IPS-NIHi11 (cell line): ENCODE measurements around the gene DEFB124.
"Not testable (repeated sequence)": the region's sequence is repeated elsewhere in the genome, so short reads cannot be mapped to it uniquely, and the experiment has no call there.

Experiments used
- DNase-seq: peaks from one replicate; pipeline ENCODE4 v3.0.0; 2012; ENCODE audit warnings: mixed read lengths, low spot score

DEFB124 gene, protein sequence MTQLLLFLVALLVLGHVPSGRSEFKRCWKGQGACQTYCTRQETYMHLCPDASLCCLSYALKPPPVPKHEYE

DNA sequence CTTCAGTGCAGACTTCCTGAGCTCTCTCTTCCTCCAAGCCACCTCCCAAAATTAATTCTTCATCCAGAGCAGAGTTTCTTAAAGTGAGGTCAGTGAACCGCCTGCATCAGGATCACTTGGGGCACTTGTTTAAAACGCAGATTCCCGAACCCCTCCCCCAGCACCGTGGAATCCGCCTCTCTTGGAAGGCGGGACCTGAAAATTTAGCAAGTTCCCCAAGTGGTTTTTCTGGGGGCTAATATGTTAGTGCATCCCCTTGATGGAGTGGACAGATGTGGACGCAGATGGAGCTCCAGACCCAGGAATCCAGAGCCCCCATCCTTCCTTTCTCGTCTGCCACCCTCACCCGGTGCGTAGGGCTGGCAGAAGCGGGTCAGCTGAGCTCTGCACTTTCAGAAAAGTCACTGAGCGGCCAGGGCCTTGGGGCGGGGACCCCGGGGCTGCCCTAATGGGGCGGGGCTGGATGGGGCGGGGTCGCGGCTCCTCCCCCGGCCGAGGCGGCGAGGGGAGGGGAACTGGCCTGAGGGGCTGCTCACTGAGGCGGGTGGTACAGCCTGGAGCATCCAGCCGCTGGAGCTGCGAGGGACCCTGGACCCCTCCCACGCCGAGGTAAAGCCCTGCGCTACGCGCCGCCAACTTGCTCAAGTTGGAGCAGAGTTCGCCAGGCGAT is at the start of gene DEFB124, which contains the start of gene REM1:
Gene DEFB124 (minus strand): TSS at position 370 of the 670 bp plus-strand sequence. CDS start 2,114 bp downstream, outside the sequence.
Gene REM1 (plus strand): TSS at position 531 of the 670 bp plus-strand sequence. CDS start 1,158 bp downstream, outside the sequence.
- DNase-seq, result no peak

DNA sequence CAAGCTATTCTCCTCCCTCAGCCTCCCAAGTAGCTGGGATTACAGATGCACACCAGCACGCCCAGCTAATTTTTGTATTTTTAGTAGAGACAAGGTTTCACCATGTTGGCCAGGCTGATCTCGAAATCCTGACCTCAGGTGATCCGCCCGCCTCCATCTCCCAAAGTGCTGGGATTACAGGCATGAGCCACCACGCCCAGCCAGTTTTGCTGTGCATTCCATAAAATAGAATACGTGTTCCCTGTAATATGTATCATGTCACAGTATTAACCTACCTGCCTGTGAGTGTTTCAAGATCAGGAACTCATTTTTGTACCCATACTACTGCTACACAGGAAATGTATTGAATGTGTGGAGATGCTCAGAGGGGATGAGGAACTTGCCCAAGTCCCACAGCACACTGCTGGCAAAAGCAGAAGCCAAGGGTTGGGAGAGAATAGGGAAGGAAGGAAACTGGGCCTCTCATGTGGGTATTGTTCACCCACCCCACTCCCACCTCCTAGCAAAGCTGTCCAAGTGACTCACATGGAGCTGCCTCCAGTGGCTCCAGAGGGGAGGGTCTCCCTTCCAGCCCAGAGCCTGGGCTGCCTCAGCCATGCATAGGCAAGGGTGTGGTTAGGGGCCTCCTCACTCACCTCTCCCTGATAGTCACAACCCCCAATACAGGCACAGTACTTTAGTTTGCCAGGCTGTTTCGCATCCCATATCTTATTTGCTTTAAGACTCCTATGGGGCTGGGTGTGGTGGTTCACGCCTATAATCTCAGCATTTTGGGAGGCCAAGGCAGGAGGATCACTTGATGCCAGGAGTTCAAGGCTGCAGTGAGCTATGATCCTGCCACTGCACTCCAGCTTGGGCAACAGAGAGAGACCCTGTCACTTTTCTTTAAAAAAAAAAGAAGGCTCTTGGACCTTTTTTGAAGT is 48.7 kb upstream of the DEFB124 start:
- DNase-seq, result no peak

DNA sequence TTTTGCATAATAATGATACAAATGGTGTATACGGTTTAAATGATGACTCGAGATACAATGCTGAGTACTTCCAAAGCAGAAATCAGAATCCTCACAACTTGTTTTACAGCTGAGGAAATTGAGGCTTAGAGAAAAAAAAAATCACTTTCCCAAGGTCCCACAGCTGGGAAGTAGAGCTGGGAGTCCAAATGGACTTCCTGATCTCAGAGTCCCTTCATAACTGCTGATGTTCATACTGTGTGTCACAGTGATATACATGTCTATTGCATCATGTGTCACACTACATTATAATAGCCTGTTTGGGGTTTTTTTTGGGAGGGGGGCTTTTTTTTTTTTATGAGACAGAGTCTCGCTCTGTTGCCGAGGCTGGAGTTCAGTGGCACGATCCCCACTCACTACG is 47.8 kb upstream of the DEFB124 start:
- no peak for DNase-seq

DNA sequence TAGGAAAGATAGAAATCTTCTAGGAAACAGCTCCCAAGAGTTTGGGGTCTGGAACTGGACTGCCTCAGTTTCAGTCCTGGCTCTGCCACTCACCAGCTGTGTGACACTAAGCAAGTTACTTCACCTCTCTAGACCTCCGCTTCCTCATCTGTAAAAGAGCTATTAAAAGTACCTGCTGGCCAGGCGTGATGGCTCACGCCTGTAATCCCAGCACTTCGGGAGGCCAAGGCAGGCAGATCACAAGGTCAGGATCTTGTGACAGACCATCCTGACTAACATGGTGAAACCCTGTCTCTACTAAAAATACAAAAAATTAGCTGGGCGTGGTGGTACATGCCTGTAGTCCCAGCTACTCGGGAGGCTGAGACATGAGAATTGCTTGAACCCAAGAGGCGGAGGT is 46.3 kb upstream of the DEFB124 start:
- DNase-seq, result not testable (repeated sequence)

DNA sequence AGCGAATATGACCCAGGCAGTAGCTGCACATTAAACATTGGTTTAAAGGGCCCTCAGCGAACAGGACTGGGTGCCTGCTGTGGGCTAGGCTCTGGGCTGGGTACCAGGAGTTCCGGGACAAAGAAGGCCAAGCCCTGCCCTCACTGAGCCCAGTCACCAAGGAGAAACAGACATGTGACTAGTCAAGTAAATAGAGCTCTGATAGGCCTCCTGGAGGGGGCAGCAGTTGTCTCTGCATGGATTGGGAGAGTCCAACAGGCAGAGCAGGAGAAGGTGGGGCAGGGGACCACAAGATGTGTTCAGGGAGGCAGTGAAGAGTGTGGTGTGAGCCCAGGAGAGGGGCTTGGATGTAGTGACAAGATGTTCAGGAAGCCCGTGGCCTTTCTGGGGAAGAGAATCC is 42.4 kb upstream of the DEFB124 start:
- peak; percentile 66 for DNase-seq

DNA sequence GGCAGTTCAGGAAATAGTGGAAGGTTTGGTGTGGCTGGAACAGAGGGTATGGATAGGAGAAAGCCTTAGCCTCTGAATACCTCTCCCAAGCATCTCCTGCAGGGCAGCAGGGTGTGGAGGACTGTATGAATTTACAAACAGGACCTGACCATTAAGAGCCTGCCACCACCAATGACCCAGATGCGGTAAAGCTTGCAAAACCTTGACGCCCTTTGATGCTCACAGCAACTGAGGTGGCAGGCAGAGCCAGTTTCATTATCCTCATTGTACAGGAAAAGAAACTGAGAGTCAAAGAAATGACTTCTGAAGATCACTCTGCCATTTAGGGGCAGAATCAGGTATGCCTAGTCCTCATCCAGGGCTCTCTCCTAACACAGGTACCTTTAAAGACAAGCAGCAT is 41.7 kb upstream of the DEFB124 start:
- no peak for DNase-seq

DNA sequence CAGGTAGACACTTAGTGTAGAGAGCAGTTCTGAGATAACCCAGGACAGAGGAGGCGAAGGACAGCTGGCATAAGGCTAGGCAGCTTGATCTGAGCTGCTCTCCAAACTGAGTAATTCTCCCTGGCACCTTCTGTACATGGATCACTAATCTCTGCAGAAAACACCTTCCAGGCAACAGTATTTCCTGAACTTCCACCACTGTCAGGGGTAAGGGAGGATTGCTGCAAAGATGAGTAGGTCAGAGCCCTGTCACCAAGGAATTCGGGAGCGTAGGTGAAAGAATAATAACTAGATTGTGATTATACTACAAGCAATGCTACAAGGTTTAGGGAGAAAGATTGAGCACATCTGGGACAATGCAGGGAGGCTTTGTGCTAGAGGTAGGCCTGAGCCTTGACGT is 41.2 kb upstream of the DEFB124 start:
- no peak for DNase-seq

DNA sequence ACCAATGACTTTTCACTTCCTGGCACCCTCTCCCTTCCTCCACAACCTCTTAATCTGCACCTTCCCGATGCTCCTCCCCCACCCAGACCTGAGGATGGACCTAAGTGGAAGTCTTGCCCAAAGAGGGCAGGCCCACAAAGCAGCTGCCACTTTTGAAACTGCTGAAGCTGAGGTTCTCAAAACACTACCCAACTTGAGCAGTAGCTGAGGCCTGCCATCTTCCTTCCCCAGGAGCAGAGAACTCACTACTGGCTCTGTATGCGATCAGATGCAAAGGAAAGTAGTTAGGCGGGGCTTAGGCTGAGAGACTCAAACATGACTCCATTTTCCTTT is 40.8 kb upstream of the DEFB124 start:
- DNase-seq, result no peak

DNA sequence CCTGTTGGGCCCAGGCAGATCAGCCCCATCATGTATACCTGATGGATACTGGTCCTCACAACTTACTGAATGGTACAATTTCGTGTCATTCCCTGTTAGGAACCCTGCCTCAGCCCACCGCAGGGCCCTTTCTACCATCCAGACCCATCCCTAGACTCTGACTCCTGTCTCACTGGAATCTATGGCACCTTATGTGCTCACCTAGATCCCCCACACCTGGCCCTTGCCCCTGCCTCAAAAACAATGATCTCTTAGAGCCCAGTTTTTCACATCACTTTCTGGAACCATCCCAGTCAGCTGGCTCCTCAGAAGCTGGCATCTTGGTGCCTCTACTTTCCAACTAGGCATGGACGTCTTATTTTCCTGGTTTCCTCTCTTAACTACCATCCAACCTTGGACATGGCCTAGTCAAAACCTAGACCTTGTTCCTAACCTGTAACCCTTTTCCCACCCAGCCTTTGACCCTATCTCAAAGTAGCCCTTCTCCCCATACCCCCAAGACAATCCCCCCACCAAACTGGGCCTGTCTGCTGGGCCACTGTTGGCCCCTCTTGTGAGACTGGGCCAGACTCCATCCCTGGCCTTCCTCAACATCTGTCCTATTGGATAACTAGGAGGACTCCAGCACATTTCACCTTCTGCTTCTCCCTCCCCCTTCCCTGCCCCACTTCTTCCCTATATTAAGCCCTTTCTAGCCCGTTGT is 40.3 kb upstream of the DEFB124 start:
- no peak for DNase-seq

DNA sequence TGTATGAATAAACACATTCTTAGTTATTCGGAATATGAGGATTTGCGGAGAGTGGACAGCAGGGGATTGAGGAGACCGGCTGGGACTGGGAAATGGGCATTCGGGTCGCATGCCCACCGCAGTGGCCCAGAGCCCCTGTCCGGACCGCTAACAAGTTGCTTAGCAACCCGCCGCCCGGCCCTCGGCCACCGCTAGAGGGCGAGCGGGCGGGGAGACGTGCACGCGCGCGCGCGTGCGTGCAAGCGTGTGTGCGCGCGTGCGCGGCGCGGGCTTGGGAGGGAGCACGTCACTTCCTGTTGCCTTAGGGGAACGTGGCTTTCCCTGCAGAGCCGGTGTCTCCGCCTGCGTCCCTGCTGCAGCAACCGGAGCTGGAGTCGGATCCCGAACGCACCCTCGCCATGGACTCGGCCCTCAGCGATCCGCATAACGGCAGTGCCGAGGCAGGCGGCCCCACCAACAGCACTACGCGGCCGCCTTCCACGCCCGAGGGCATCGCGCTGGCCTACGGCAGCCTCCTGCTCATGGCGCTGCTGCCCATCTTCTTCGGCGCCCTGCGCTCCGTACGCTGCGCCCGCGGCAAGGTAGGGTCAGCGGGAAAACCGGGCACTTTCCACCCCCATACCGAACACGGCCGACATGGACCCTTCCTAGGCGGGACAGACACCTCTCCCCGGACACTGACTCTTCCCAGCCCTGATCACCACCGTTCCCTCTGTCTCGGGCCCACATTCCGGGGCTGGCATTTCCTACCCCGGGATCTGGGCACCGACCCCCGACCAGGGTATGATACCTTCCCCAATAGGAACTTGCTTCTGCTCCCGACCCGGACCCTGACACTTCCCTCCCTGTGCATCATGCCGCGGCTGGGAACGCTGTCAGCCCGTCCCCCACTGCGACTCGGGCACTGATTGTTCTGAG is 39.5 kb upstream of the DEFB124 start, which contains the start of gene HM13:
Gene HM13 (plus strand): TSS at position 289 of the 918 bp plus-strand sequence. CDS start 110 bp downstream, at position 399.
- peak; percentile 99 for DNase-seq

DNA sequence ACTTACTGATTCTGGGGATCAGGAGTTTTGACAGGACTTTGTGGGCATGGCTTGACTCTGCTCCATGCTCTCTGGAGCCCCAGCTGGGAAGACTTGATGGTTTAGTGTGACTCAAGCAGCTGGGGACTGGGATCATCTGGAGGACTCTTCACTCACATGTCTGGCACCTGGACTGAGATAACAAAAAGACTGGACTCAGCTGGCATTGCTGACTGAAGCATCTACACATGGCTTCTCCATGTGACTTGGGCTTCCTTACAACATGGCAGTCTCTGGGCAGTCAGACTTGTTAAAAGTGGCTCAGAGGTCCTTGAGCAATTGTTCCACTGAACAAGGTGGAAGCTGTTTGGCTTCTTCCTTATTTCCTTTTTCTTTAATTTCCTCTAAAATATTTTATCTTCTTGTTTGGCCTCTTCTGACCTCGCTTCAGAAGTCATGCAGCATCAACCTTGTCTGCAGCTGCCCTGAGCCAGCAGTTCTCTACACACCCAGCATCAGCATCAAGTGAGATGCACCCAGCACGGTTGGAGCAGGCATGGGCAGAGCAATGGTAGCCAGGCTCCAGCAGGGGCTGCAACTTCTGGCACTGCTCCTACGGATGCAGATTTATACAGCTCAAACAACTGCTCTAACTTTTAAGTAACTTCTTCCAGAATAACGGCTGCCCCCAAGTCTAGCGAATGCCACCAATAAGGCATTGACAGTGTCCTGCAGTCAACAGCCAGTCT is 33.8 kb upstream of the DEFB124 start:
- no peak for DNase-seq

DNA sequence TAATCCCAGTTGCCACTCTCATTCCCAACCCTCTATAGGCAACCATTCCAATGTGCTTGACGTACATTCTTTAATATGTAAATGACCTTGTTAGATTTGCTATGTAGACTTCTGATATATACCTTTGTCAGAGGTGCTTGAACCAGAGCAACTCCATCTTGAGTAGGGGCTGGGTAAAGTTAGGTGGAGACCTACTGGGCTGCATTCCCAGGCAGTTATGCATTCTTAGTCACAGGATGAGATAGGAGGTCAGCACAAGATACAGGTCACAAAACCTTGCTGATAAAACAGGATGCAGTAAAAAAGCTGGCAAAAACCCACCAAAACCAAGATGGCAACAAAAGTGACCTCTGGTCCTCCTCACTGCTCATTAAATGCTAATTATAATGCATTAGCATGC is 31.0 kb upstream of the DEFB124 start:
- no peak for DNase-seq

DNA sequence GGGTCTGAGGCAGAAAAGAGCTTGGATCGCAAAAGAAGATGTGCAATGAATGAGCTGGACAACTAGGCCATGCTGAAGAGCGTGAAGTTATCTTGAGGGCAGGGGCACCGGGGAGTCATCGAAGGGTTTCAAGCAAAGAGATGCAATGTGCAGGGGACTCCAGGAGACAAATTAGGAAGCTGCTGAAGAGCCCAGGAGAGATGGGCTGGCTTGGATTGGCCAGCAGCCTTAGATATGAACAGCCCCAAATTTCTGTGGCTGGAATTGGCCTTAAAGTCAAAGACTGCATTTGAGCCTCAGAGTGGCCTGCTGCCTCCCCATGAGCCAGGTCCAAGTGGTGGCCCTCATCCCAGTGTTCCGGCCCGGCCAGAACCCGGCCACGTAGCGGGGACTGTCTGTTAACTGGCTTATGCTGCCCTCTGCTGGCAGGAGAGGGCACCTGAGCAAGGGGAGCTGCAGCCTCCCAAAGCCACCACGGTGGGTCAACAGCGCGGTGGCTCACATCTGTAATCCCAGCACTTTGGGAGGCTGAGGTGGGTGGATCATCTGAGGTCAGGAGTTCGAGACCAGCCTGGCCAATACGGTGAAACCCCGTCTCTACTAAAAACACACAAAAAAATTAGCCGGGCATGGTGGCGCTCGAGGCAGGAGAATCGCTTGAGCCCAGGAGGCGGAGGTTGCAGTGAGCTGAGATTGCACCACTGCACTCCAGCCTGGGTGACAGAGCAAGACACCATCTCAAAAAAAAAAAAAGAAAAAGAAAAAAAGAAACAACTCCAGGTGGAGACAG is 28.2 kb upstream of the DEFB124 start:
- DNase-seq, result peak; percentile 87

DNA sequence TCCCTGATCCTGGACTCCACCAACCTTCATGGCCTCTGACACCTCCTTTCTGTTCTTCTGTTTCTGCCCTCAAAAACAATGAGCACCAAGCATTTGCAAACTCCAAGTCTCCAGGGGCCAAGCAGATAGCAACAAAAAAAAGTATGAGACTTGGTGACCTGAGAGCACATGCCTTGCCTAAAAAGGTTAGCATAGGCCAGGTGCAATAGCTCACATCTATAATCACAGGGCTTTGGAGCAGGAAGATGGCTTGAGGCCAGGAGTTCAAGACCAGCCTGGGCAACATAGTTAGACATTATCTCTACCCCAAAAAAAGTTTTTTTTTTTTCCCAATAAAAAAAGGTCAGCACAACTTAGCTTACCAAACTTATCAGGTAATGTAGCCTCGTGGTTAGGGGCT is 25.6 kb upstream of the DEFB124 start:
- no peak for DNase-seq

DNA sequence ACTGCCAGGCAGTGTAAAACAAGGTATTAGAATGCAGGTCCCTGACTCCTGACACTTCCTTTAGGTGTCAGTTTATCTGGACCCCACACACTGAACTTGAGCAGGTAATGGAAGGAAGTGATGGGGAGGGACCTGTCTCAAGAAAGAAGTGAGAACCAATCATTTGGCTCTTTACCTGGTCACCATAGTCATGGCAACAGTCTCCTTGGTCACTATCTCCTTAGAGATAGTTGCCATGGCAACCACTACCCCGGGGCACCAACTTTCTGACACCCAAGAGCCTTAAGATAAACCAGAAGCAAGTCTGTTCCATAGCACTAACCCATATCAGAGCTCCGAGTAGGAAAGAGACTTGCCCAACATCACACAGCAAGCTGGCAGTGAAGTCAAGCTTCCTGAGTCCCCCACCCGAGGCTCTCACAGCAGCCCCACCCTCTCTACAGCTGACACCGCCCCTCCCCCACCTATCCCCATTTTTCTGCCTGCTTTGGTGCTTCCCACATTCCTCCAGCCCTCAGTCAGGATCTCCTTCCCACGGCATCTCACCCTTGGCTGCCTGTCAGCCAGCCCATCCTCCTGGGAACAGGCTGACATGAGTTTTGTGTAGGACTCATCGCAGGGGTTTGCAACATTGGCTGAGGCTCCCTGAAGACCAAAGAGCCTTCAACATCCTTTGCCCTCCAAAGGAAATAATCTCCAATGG is 23.1 kb upstream of the DEFB124 start:
- DNase-seq, result no peak

DNA sequence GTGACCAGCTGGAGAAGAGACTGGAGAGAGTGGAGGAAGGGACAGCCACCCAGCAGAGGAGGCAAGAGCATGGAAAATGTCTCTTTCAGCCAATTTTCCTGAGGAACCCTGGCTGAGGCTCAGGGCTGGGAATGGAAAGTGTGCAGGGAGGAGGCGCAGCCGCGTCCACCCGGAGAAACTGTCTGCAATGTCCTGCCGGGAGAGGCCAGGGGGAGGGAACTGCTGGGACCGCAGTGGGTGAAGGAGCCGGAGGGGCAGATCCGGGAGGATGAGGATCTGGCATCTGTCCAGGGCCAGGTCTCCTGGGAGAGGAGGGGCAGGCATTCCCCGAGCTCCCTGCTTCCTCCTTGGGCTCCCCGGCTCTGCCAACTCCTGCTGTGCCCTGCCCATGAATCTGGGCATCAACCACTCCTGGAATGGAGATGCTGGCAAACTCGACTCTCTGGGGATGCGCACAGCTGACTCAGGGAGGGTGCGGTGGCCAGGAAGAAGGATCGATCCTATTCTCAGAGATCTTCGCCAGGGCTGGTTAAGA is 21.9 kb upstream of the DEFB124 start:
- DNase-seq, result no peak

DNA sequence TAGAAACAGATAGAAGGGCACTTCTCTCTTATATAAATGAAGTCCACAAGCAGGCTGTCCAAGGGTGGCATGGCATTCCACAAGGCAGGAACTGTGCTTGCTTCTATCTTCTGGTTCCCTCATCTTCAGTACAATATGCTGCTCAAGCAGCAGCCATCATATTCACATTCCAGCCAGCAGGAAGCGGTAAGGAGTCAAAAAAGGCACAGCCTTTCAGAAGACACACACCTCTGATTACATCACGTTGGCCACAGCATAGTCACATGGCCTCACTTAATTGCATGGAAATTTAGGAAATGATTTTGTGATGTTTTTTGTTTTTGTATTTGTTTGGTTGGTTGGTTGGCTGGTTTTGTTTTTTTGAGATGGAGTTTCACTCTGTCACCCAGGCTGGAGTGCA is 19.2 kb upstream of the DEFB124 start:
- peak; percentile 52 for DNase-seq

DNA sequence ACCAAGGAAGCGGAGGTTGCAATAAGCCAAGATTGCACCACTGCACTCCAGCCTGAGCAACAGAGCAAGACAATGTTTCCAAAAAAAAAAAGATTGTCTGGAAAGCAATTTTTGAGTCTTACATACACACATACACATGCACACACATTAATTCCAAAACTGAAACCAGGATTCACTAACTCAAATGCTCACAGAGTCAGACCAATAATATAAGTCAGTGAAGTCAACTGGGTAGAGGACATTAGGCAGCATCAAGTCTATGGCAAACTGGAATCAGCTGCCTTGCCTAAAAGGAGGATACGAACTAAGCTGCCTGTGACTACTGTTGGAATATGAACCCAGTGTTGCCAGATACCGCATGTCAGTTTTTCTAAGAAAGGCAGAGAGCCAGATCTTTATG is 15.8 kb upstream of the DEFB124 start:
- no peak for DNase-seq

DNA sequence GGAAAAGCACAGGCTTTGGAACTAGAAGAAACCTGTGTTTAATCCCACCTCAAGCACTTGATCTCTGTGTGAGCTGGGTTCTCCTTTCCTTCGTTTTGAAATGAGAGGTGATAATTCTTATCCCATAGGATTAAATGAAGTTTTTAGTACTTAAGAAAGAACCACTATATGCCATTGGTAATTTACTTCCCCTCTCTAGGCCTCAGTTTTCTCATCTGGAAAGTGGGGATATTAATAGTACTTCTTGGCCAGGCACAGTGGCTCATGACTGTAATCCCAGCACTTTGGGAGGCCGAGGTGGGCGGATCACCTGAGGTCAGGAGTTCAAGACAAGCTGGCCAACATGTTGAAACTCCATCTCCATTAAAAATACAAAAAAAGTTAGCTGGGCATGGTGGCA is 14.2 kb upstream of the DEFB124 start:
- DNase-seq, result no peak
